K562 (cell line): Measurements from ENCODE around the gene ZGLP1. TPM values are rescaled to one million over a fixed set of nuclear protein-coding genes. Genes with fewer than 3 reads are reported as not detected.

Experiments used
- ATAC-seq: fragments of 200-7000 bp; cut with Tn5 transposase; 3 replicates; pipeline ENCODE4 v1.9.1; 2020; ENCODE audit warnings: moderate library complexity
- BruUV-seq: library from RNA; stranded (reverse); fragments of 400-500 nt; replicated peaks from 2 replicates; lab custom pipeline; 2021; lab: Mats Ljungman, UMichigan
- CTCF ChIA-PET: fragments of 300-600 bp; formaldehyde crosslinking; extraction: SDS; loops from one replicate; lab custom pipeline; 2021; ENCODE audit warnings: low intra/inter-chr PET ratio; lab: Yijun Ruan, JAX
- POLR2A ChIA-PET: fragments of 300-600, 350-650 bp; sonication (Branson Sonifier 250); formaldehyde crosslinking; extraction: SDS; loops from one replicate; lab custom pipeline; 2021; ENCODE audit warnings: antibody characterized with exemption, inconsistent platforms; lab: Yijun Ruan, JAX
- DNase-seq, 4 experiments: peaks; one replicate each; pipeline versions ENCODE4 v3.0.0 to v3.0.0-alpha.2; 2011 to 2018; ENCODE audit warnings: low spot score in 3 of 4, mixed read lengths in 3 of 4; ENCODE audit errors: extremely low read depth in 1 of 4
- FAIRE-seq: peaks from 2 replicates; lab custom pipeline; 2011; peaks lifted over from hg19 to GRCh38; lab: Jason Lieb, UNC
- H2AFZ ChIP-seq: 2 replicates; pipeline ENCODE4 v1.6.0; 2011; ENCODE audit warnings: low read depth, low read length, control low read depth, inconsistent platforms
- H3K27ac ChIP-seq: fragments of 200-600 bp; 3 replicates; pipeline ENCODE4 v1.8.0; 2011; ENCODE audit warnings: low read depth, mild to moderate bottlenecking, control low read depth, inconsistent platforms, low read length, moderate library complexity, mixed read lengths; ENCODE audit errors: extremely low read depth
- H3K27me3 ChIP-seq, 2 experiments: fragments of 300-600 bp in 1 of 2; 2 replicates in 1 of 2; 3 replicates in 1 of 2; pipeline versions ENCODE4 v1.6.0 to v1.8.0; 2011; ENCODE audit warnings: inconsistent platforms in 2 of 2, low read length in 2 of 2, mild to moderate bottlenecking in 1 of 2, mixed read lengths in 1 of 2, moderate library complexity in 1 of 2; ENCODE audit not compliant: control insufficient read depth in 2 of 2, insufficient read depth in 2 of 2
- H3K36me3 ChIP-seq: fragments of 300-600 bp; 3 replicates; pipeline ENCODE4 v1.8.0; 2011; ENCODE audit warnings: mild to moderate bottlenecking, low read length, inconsistent platforms; ENCODE audit not compliant: control insufficient read depth, insufficient read depth
- H3K4me1 ChIP-seq, 2 experiments: fragments of 200-600 bp in 1 of 2; replicated peaks in 1 of 2; 2 replicates in 1 of 2; 3 replicates in 1 of 2; pipeline versions ENCODE4 v1.5.1 to v1.8.0; 2011; ENCODE audit warnings: inconsistent platforms in 2 of 2, low read length in 2 of 2, mild to moderate bottlenecking in 1 of 2, mixed read lengths in 1 of 2, moderate library complexity in 1 of 2; ENCODE audit not compliant: control insufficient read depth in 2 of 2, insufficient read depth in 2 of 2
- H3K4me2 ChIP-seq: 2 replicates; pipeline ENCODE4 v1.6.1; 2011; ENCODE audit warnings: low read length, control low read depth, inconsistent platforms, mixed read lengths; ENCODE audit not compliant: insufficient read depth
- H3K4me3 ChIP-seq: fragments of 200-600 bp; sonication (generic), shearing (Covaris generic); 2 replicates; pipeline ENCODE4 v1.5.1; 2016; ENCODE audit warnings: control low read depth, inconsistent platforms
- H3K79me2 ChIP-seq: fragments of 200-600 bp; 3 replicates; pipeline ENCODE4 v1.8.0; 2011; ENCODE audit warnings: low read length, inconsistent platforms; ENCODE audit not compliant: control insufficient read depth, insufficient read depth
- H3K9ac ChIP-seq, 2 experiments: 2 replicates each; pipeline versions ENCODE4 v1.6.0 to v1.6.1; 2011; ENCODE audit warnings: low read depth in 2 of 2, low read length in 2 of 2, control low read depth in 1 of 2, inconsistent platforms in 1 of 2, mild to moderate bottlenecking in 1 of 2, mixed read lengths in 1 of 2; ENCODE audit not compliant: insufficient read depth in 1 of 2
- H3K9me1 ChIP-seq: one replicate; pipeline ENCODE4 v1.6.0; 2011; ENCODE audit warnings: inconsistent platforms, mild to moderate bottlenecking, low read length, moderate library complexity; ENCODE audit not compliant: control insufficient read depth, insufficient read depth
- H3K9me3 ChIP-seq: replicated peaks from 2 replicates; pipeline ENCODE4 v1.5.1; 2011; ENCODE audit warnings: low read depth, low read length, inconsistent platforms; ENCODE audit not compliant: control insufficient read depth, insufficient read depth
- H4K20me1 ChIP-seq: replicated peaks from 2 replicates; pipeline ENCODE4 v1.6.1; 2011; ENCODE audit warnings: low read length, inconsistent platforms, mixed read lengths; ENCODE audit not compliant: control insufficient read depth, insufficient read depth
- BACH1 ChIP-seq: fragments of 200-800 bp; sonication (Bioruptor generic); IDR thresholded peaks from 2 replicates; pipeline ENCODE4 v1.6.1; 2016; ENCODE audit warnings: missing genetic modification characterization, missing compliant biosample characterization
- CBX8 ChIP-seq: fragments of 200-600 bp; sonication (generic); IDR thresholded peaks from 2 replicates; pipeline ENCODE4 v1.6.1; 2012; ENCODE audit warnings: borderline replicate concordance, mixed run types, low read depth, mild to moderate bottlenecking, moderate library complexity, mixed read lengths, low read length, control low read depth, inconsistent platforms; ENCODE audit not compliant: poor library complexity, severe bottlenecking; ENCODE audit errors: extremely low read depth
- CC2D1A ChIP-seq: fragments of 450-650 bp; IDR thresholded peaks from 2 replicates; pipeline ENCODE4 v1.6.1; 2017; ENCODE audit warnings: mild to moderate bottlenecking
- ESRRB ChIP-seq: fragments of 250-450 bp; sonication (Bioruptor Pico); IDR thresholded peaks from 2 replicates; pipeline ENCODE4 v1.5.0; 2020; ENCODE audit warnings: mild to moderate bottlenecking, moderate library complexity, borderline replicate concordance
- FOXA3 ChIP-seq, 2 experiments: fragments of 450-650 bp in 1 of 2; sonication (generic) in 1 of 2; formaldehyde crosslinking; IDR thresholded peaks in 1 of 2; conservative IDR thresholded peaks in 1 of 2; 2 replicates each; pipeline versions ENCODE4 v1.4.0 to v1.8.0; 2020 to 2022; ENCODE audit warnings: mild to moderate bottlenecking in 2 of 2, missing genetic modification reagents in 1 of 2
- HMGN3 ChIP-seq: IDR thresholded peaks from 2 replicates; pipeline ENCODE4 v1.6.1; 2011; ENCODE audit warnings: borderline replicate concordance, low read depth, mild to moderate bottlenecking, mixed read lengths, low read length; ENCODE audit not compliant: insufficient read length; ENCODE audit errors: extremely low read depth
- KLF10 ChIP-seq: fragments of 250-450 bp; sonication (Bioruptor Pico); IDR thresholded peaks from 2 replicates; pipeline ENCODE4 v1.6.1; 2021; ENCODE audit warnings: matching md5 sums
- PRMT5 ChIP-seq: sonication (generic); formaldehyde crosslinking; IDR thresholded peaks from 2 replicates; pipeline ENCODE4 v1.5.0; 2020; ENCODE audit warnings: missing genetic modification reagents
- PURB ChIP-seq: sonication (generic); formaldehyde crosslinking; IDR thresholded peaks from 2 replicates; pipeline ENCODE4 v1.9.0; 2021; ENCODE audit warnings: low read depth, mild to moderate bottlenecking, missing genetic modification reagents
- SIN3A ChIP-seq, 2 experiments: fragments of 150-350 bp in 1 of 2; IDR thresholded peaks; 2 replicates each; pipeline ENCODE4 v1.6.1; 2011 to 2016; ENCODE audit warnings: borderline replicate concordance in 2 of 2, low read depth in 2 of 2, low read length in 2 of 2, mild to moderate bottlenecking in 2 of 2, moderate library complexity in 2 of 2; ENCODE audit not compliant: control insufficient read depth in 1 of 2
- SMARCE1 ChIP-seq: fragments of 450-650 bp; IDR thresholded peaks from 2 replicates; pipeline ENCODE4 v1.7.1; 2016; ENCODE audit warnings: mild to moderate bottlenecking
- WHSC1 ChIP-seq: IDR thresholded peaks from one replicate; pipeline ENCODE4 v1.6.1; 2012; ENCODE audit warnings: low read length, control low read depth, inconsistent platforms
- ZFP36 ChIP-seq: fragments of 150-350 bp; IDR thresholded peaks from 2 replicates; pipeline ENCODE4 v1.6.1; 2018; ENCODE audit warnings: low read length, low read depth; ENCODE audit not compliant: partially characterized antibody
- ZNF12 ChIP-seq: sonication (generic); formaldehyde crosslinking; IDR thresholded peaks from 2 replicates; pipeline ENCODE4 v1.4.0; 2020; ENCODE audit warnings: mild to moderate bottlenecking, missing genetic modification reagents
- ZNF121 ChIP-seq: sonication (generic); formaldehyde crosslinking; conservative IDR thresholded peaks from 2 replicates; pipeline ENCODE4 v1.8.0; 2022; ENCODE audit warnings: missing genetic modification reagents
- ZNF23 ChIP-seq: fragments of 250-450 bp; sonication (Bioruptor Pico); IDR thresholded peaks from 2 replicates; pipeline ENCODE4 v1.4.0; 2020; ENCODE audit warnings: mild to moderate bottlenecking
- ZNF354B ChIP-seq: fragments of 250-450 bp; sonication (Bioruptor Pico); IDR thresholded peaks from 2 replicates; pipeline ENCODE4 v1.4.0; 2020
- ZNF384 ChIP-seq: IDR thresholded peaks from 2 replicates; pipeline ENCODE4 v1.6.1; 2012; ENCODE audit warnings: low read depth, low read length, improper control_type of control experiment
- ZNF445 ChIP-seq: fragments of 250-450 bp; sonication (Bioruptor Pico); IDR thresholded peaks from 2 replicates; pipeline ENCODE4 v1.4.0; 2020; ENCODE audit warnings: low read depth, mild to moderate bottlenecking, moderate library complexity
- ZNF79 ChIP-seq: fragments of 250-450 bp; sonication (Bioruptor Pico); IDR thresholded peaks from 2 replicates; pipeline ENCODE4 v1.4.0; 2020; ENCODE audit warnings: low read depth, mild to moderate bottlenecking, moderate library complexity
- WGBS: fragments of 100-300 bp; shearing (Covaris generic); methylation state at CpG from one replicate; pipeline ENCODE4 v1.1.6; 2016; ENCODE audit warnings: low coverage, mixed read lengths; ENCODE audit not compliant: insufficient coverage; ENCODE audit errors: missing lambda C conversion rate; 5-methylcytosine and 5-hydroxymethylcytosine counted together
- in situ Hi-C: fragments of 300-500 bp; cut with MboI; formaldehyde crosslinking; loops from 4 replicates; pipeline ENCODE4 v1.15.0; 2018; ENCODE audit warnings: inconsistent platforms, mixed read lengths
- intact Hi-C: fragments of 100-400 bp; cut with micrococcal nuclease; formaldehyde crosslinking; loops from 2 replicates; pipeline ENCODE4 v1.14.2; 2022
- polyA plus RNA-seq, 8 experiments: library from polyadenylated mRNA; depleted of rRNA in 4 of 8; stranded (reverse) in 5 of 8; unstranded in 3 of 8; fragments of >200 nt; fragmentation: Nextera tagmentation in 2 of 8; fragmentation: Illumina TruSeq in 1 of 8; extraction: Ambion mirVana in 2 of 8; extraction: Trizol in 1 of 8; gene quantifications; 2 replicates each; pipeline versions ENCODE4 v1.2.1 to v1.2.3, GENCODE V29; 2011 to 2014; ENCODE audit warnings: inconsistent platforms in 1 of 8, missing spikeins in 1 of 8
- total RNA-seq, 7 experiments: library from RNA; depleted of rRNA in 6 of 7; stranded (reverse); fragments of >200 nt in 6 of 7; fragmentation: Illumina TruSeq in 2 of 7; extraction: Trizol in 2 of 7; gene quantifications; 2 replicates each; pipeline versions ENCODE4 v1.2.1 to v1.2.3, GENCODE V29; 2011 to 2021; ENCODE audit warnings: low replicate concordance in 1 of 7

The ZGLP1 gene
- total and polyA plus RNA-seq, 9 of the 15 experiments (the other 6 are each of a cell fraction or from before 2014, with no cell fraction given) = 0.24 to 4.5 (median 2.2) TPM

DNA sequence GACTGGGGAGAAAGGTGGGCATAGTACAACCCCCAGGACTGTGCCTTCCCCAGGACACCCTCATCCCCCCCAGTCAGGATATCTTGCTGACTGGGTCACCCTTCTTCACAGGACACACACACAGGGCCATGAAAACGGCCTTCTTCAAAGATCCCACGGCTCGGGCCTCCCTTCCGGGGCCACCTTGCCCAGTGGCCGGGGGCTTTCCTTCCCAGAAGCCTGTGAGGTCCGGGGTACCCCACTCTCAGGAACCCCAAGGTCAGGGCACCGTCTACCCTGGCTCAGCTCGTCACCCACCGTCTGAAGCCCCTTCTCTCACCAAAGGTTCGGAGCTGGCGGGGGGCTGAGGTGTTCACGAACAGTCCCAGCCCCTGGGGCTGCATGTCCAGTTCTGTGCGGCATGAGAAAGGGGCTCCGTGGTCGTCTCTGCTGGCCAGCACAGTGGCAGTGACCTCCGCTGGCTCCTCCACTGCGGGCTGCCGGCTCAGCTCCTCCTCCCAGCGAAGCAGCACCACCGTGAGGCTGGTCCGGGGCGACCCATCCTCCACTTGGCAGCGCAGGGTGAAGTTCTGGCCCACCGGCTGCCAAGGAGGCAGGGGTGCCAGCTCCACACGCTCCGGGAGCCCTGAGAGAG, 25.9 kb upstream of the ZGLP1 start (continued):
- TF ChIP-seq ZNF384 (no peak), SMARCE1 (no peak), ZNF354B (no peak), SIN3A (IDR thresholded peaks at IDR 0.05; ENCODE audit: borderline replicate concordance in 2 of 2, control insufficient read depth in 1 of 2, low read depth in 2 of 2, low read length in 2 of 2) (no peak), ZFP36 (no peak), ZNF12 (0 out of 2 replicates have a peak, but pooled peaks have one; percentile 26), ZNF23 (CRISPR knock-in tag) (no peak), PRMT5 (CRISPR knock-in tag) (0 out of 2 replicates have a peak, but pooled peaks have one; percentile 10), ZNF121 (CRISPR knock-in tag) (0 out of 2 replicates have a peak, but pooled peaks have one; percentile 15)

- H2AFZ ChIP-seq = peak overlapping the region; percentile 81
- no peaks in the 10 kb centered on the region for H3K9me3 ChIP-seq
- WGBS = 3% methylated on average over 52 of the region's 59 CpGs
- no TSS peak for BruUV-seq
- ATAC-seq = peak; percentile 86
- H4K20me1 ChIP-seq = peaks cover 10% of the 10 kb centered on the region; the same call in 1 of the 2 replicates
- ChIA-PET POLR2A (interaction anchor here (0.5 to 3.9 kb wide), 7 partner anchors 9 to 46 kb away, joined by 3 to 29 read pairs (median 9); partner anchors contain the start of genes ICAM5 and TYK2), CTCF (no interaction called here)
- in situ Hi-C loops (no loop called here), intact Hi-C loops (loop anchor here (2.0 kb wide), 2 partner anchors 46 to 54 kb away; partner anchors contain the start of gene TYK2)
- peak; percentile 95 for FAIRE-seq
- H3K36me3 ChIP-seq = peaks cover 24% of the 10 kb centered on the region
- peak overlapping the region; percentile 92 for H3K4me2 ChIP-seq
- H3K79me2 ChIP-seq = peaks cover 56% of the 10 kb centered on the region
- H3K27me3 ChIP-seq = no peaks in the 10 kb centered on the region
- peak overlapping the region; percentile 98 for H3K27ac ChIP-seq
- peak overlapping the region; percentile 96 to 99 for H3K9ac ChIP-seq
- H3K9me1 ChIP-seq = no peaks in the 10 kb centered on the region
- peak overlapping the region; percentile 93 for H3K4me3 ChIP-seq
- DNase-seq = peak; percentile 91 to 97 (median 93)
- peaks cover 15 to 47% of the 10 kb centered on the region in 2 experiments; a peak in 4 of 5 replicates for H3K4me1 ChIP-seq
- TF ChIP-seq ESRRB (CRISPR knock-in tag) (no peak), BACH1 (tag) (no peak), KLF10 (CRISPR knock-in tag) (no peak), ZNF79 (CRISPR knock-in tag) (no peak), CC2D1A (no peak), WHSC1 (no peak), FOXA3 (CRISPR knock-in tag; conservative IDR thresholded peaks at IDR 0.05 in 1 of 2, IDR thresholded peaks at IDR 0.05 in 1 of 2) (no peak), CBX8 (no peak), PURB (CRISPR knock-in tag) (no peak), ZNF445 (CRISPR knock-in tag) (no peak), HMGN3 (peak; percentile 53)
These were observed 25.2 kb upstream of the ZGLP1 start for GRCh38 chr19:10334588-10335351.
